Measurements from ENCODE around the gene CYSTM1.

DNA sequence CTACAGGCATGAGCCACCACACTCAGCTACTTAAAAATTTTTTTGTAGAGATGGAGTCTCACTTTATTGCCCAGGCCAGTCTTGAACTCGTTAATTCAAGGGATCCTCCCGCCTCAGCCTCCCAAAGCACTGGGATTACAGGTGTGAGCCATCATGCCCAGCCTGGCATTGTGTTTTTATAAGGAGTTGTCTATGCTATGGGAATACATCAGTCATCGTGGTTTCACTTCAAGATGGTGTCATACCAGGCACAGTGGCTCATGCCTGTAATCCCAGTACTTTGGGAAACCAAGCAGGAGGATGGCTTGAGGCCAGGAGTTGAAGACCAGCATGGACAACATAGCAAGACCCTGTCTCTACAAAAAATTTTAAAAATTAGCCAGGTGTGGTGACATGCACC lies 49.7 kb downstream of the CYSTM1 start:
- TF ChIP-seq, protein P1, sequence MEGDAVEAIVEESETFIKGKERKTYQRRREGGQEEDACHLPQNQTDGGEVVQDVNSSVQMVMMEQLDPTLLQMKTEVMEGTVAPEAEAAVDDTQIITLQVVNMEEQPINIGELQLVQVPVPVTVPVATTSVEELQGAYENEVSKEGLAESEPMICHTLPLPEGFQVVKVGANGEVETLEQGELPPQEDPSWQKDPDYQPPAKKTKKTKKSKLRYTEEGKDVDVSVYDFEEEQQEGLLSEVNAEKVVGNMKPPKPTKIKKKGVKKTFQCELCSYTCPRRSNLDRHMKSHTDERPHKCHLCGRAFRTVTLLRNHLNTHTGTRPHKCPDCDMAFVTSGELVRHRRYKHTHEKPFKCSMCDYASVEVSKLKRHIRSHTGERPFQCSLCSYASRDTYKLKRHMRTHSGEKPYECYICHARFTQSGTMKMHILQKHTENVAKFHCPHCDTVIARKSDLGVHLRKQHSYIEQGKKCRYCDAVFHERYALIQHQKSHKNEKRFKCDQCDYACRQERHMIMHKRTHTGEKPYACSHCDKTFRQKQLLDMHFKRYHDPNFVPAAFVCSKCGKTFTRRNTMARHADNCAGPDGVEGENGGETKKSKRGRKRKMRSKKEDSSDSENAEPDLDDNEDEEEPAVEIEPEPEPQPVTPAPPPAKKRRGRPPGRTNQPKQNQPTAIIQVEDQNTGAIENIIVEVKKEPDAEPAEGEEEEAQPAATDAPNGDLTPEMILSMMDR (IDR thresholded peaks at IDR 0.05), result no peak
- no peak for TF ChIP-seq POLR2AphosphoS5 (IDR thresholded peaks at IDR 0.05)
- no peak for TF ChIP-seq POLR2A (IDR thresholded peaks at IDR 0.05)
